Stimulated activated CD8-positive, alpha-beta memory T cell treated with anti-CD3 and anti-CD28 coated beads, Interleukin-12 subunit alpha, Interleukin-12 subunit beta, amount 100 ng/mL, for 24 hours (primary cell): Measurements from ENCODE around the gene KRT5.
A peak's percentile ranks its signal among the peaks of the same experiment; 100 is the strongest.

ENCODE experiments used
- DNase-seq: peaks from one replicate; pipeline ENCODE4 v3.0.0-alpha.2; 2020; ENCODE audit errors: extremely low read depth

Gene KRT5

GRCh38 chr12:52519826-52520662, at the start of gene KRT5:
TSS of gene KRT5 (minus strand) at chr12:52520394. CDS start at chr12:52520296, 98 bp downstream.
- DNase-seq: no peak

GRCh38 chr12:52568111-52568510, 47.9 kb upstream of the KRT5 start:
- DNase-seq: no peak

GRCh38 chr12:52566847-52567291, 46.7 kb upstream of the KRT5 start:
- peak; percentile 11 for DNase-seq

GRCh38 chr12:52564582-52564981, 44.4 kb upstream of the KRT5 start:
- no peak for DNase-seq

GRCh38 chr12:52561880-52562449, 41.8 kb upstream of the KRT5 start:
- no peak for DNase-seq

- no peak for DNase-seq
Observed at GRCh38 chr12:52559979-52560378, 39.8 kb upstream of the KRT5 start.

GRCh38 chr12:52558781-52559445, 38.7 kb upstream of the KRT5 start:
- no peak for DNase-seq

GRCh38 chr12:52557476-52557875, 37.3 kb upstream of the KRT5 start:
- DNase-seq: no peak

- DNase-seq: no peak
Observed at GRCh38 chr12:52555577-52555976, 35.4 kb upstream of the KRT5 start.

GRCh38 chr12:52552681-52553195, 32.5 kb upstream of the KRT5 start, which contains the start of gene KRT71:
TSS of gene KRT71 (minus strand) at chr12:52553145. CDS start at chr12:52553077, 68 bp downstream.
- DNase-seq: no peak

- no peak for DNase-seq
Observed at GRCh38 chr12:52552055-52552454, 31.9 kb upstream of the KRT5 start.

GRCh38 chr12:52551216-52551865, 31.1 kb upstream of the KRT5 start:
- no peak for DNase-seq

GRCh38 chr12:52546126-52546525, 25.9 kb upstream of the KRT5 start:
- DNase-seq: no peak

GRCh38 chr12:52543985-52544883, 24.0 kb upstream of the KRT5 start:
- no peak for DNase-seq

- no peak for DNase-seq
Observed at GRCh38 chr12:52542785-52543318, 22.7 kb upstream of the KRT5 start.

- DNase-seq: no peak
Observed at GRCh38 chr12:52542157-52542556, 22.0 kb upstream of the KRT5 start.

GRCh38 chr12:52541709-52542108, 21.5 kb upstream of the KRT5 start:
- DNase-seq: no peak

- no peak for DNase-seq
Observed at GRCh38 chr12:52540531-52540930, 20.3 kb upstream of the KRT5 start.

- DNase-seq: no peak
Observed at GRCh38 chr12:52539821-52540173, 19.6 kb upstream of the KRT5 start.

GRCh38 chr12:52539083-52539820, 19.1 kb upstream of the KRT5 start:
- DNase-seq: no peak
